PC-9 (cell line): Measurements from ENCODE around the gene DPYSL4. TPM values are rescaled to one million over a fixed set of nuclear protein-coding genes. Genes with fewer than 3 reads are reported as not detected.
"Not testable (repeated sequence)": the region's sequence is repeated elsewhere in the genome, so short reads cannot be mapped to it uniquely, and the experiment has no call there.

ENCODE experiments used
- BruUV-seq: library from RNA; stranded (reverse); fragments of 400-500 nt; replicated peaks from 2 replicates; lab custom pipeline; 2021; lab: Mats Ljungman, UMichigan
- CTCF ChIA-PET: fragments of 300-600 bp; sonication (Branson Sonifier 250); formaldehyde crosslinking; loops from one replicate; lab custom pipeline; 2022; ENCODE audit warnings: antibody characterized with exemption; lab: Charles Lee
- POLR2A ChIA-PET: fragments of 300-600 bp; sonication (Branson Sonifier 250); formaldehyde crosslinking; loops from one replicate; lab custom pipeline; 2022; ENCODE audit warnings: antibody characterized with exemption; ENCODE audit not compliant: unreplicated experiment; lab: Charles Lee
- DNase-seq, 2 experiments: peaks; one replicate each; pipeline versions ENCODE4 v3.0.0 to v3.0.0-alpha.2; 2015 to 2022; ENCODE audit warnings: mixed read lengths in 1 of 2
- H2AFZ ChIP-seq: fragments of 200-600 bp; sonication (generic); 2 replicates; pipeline ENCODE4 v1.8.1; 2017; ENCODE audit warnings: antibody characterized with exemption
- H3F3A ChIP-seq: fragments of 200-600 bp; sonication (generic); 2 replicates; pipeline ENCODE4 v1.8.1; 2017; ENCODE audit warnings: antibody characterized with exemption, mild to moderate bottlenecking, low read depth; ENCODE audit not compliant: insufficient read depth
- H3K27ac ChIP-seq: fragments of 200-600 bp; sonication (generic); 2 replicates; pipeline ENCODE4 v1.6.1; 2016; ENCODE audit warnings: mixed run types
- H3K27me3 ChIP-seq: fragments of 200-600 bp; sonication (generic); 2 replicates; pipeline ENCODE4 v1.6.1; 2016; ENCODE audit warnings: low read depth, mixed run types; ENCODE audit not compliant: insufficient read depth
- H3K36me3 ChIP-seq: fragments of 200-600 bp; sonication (generic); 2 replicates; pipeline ENCODE4 v1.6.1; 2016; ENCODE audit warnings: low read depth, mixed run types
- H3K4me1 ChIP-seq: fragments of 200-600 bp; sonication (generic); replicated peaks from 2 replicates; pipeline ENCODE4 v1.6.1; 2016; ENCODE audit warnings: mixed run types; ENCODE audit not compliant: insufficient read depth
- H3K4me2 ChIP-seq: fragments of 200-600 bp; sonication (generic); 2 replicates; pipeline ENCODE4 v1.6.1; 2017; ENCODE audit warnings: mixed run types
- H3K4me3 ChIP-seq: fragments of 200-600 bp; sonication (generic); 2 replicates; pipeline ENCODE4 v1.6.1; 2016; ENCODE audit warnings: mixed run types
- H3K79me2 ChIP-seq: fragments of 200-600 bp; sonication (generic); 2 replicates; pipeline ENCODE4 v1.6.1; 2017; ENCODE audit warnings: low read depth, mixed run types
- H3K9me2 ChIP-seq: fragments of 200-600 bp; sonication (generic); 2 replicates; pipeline ENCODE4 v1.8.1; 2017; ENCODE audit warnings: mild to moderate bottlenecking; ENCODE audit not compliant: insufficient read depth
- H3K9me3 ChIP-seq: fragments of 200-600 bp; sonication (generic); 2 replicates; pipeline ENCODE4 v1.8.1; 2016; ENCODE audit warnings: low read depth; ENCODE audit not compliant: insufficient read depth
- H4K20me1 ChIP-seq: fragments of 200-600 bp; sonication (generic); 2 replicates; pipeline ENCODE4 v1.8.1; 2017; ENCODE audit not compliant: insufficient read depth
- CTCF ChIP-seq: fragments of 200-600 bp; sonication (generic); conservative IDR thresholded peaks from 2 replicates; pipeline ENCODE4 v1.6.1; 2017; ENCODE audit warnings: mixed run types, antibody characterized with exemption, mild to moderate bottlenecking, moderate library complexity
- EZH2 ChIP-seq: fragments of 200-600 bp; sonication (generic); IDR thresholded peaks from 2 replicates; pipeline ENCODE4 v1.8.0; 2017; ENCODE audit warnings: antibody characterized with exemption, low read depth
- intact Hi-C: fragments of 100-400 bp; cut with micrococcal nuclease; formaldehyde crosslinking; loops from one replicate; pipeline ENCODE4 v1.10.0; 2022; ENCODE audit not compliant: unreplicated experiment
- total RNA-seq: library from RNA; stranded (reverse); gene quantifications from 2 replicates; pipeline ENCODE4 v1.2.3, GENCODE V29; 2021

The DPYSL4 gene
- total RNA-seq, 1 experiment from 2014 or later, result 4.8 TPM

- H2AFZ ChIP-seq, result no peak overlapping the region
- no peaks in the 10 kb centered on the region for H4K20me1 ChIP-seq
- no peak overlapping the region for H3K4me3 ChIP-seq
- no peaks in the 10 kb centered on the region for H3F3A ChIP-seq
- H3K79me2 ChIP-seq, result no peaks in the 10 kb centered on the region
- H3K27ac ChIP-seq, result no peak overlapping the region
- BruUV-seq, result no TSS peak
- no peaks in the 10 kb centered on the region for H3K4me1 ChIP-seq
- intact Hi-C loops, result no loop called here
- ChIA-PET POLR2A (no interaction called here), CTCF (no interaction called here)
- no peak for TF ChIP-seq EZH2
- no peak for TF ChIP-seq CTCF
- no peaks in the 10 kb centered on the region; the same call in 1 of the 2 replicates for H3K9me3 ChIP-seq
- no peaks in the 10 kb centered on the region for H3K36me3 ChIP-seq
- no peaks in the 10 kb centered on the region for H3K27me3 ChIP-seq
- DNase-seq, result no peak
- H3K4me2 ChIP-seq, result no peak overlapping the region
- H3K9me2 ChIP-seq, result no peaks in the 10 kb centered on the region
These were observed 26.1 kb downstream of the DPYSL4 start for GRCh38 chr10:132212816-132213215.

- DNase-seq, result no peak
- no peak overlapping the region for H3K4me3 ChIP-seq
- no peaks in the 10 kb centered on the region for H3K27me3 ChIP-seq
- POLR2A ChIA-PET, result no interaction called here
- H3K4me2 ChIP-seq, result no peak overlapping the region
- H3K9me2 ChIP-seq, result no peaks in the 10 kb centered on the region
- no peak overlapping the region for H3K27ac ChIP-seq
- H3K79me2 ChIP-seq, result no peaks in the 10 kb centered on the region
- no peaks in the 10 kb centered on the region for H3K36me3 ChIP-seq
- no peak overlapping the region for H2AFZ ChIP-seq
- CTCF ChIA-PET, result no interaction called here
- intact Hi-C loops, result no loop called here
- H3K9me3 ChIP-seq, result no peaks in the 10 kb centered on the region; the same call in 1 of the 2 replicates
- no peaks in the 10 kb centered on the region for H4K20me1 ChIP-seq
- H3F3A ChIP-seq, result no peaks in the 10 kb centered on the region
- no TSS peak for BruUV-seq
- H3K4me1 ChIP-seq, result no peaks in the 10 kb centered on the region
- TF ChIP-seq EZH2, result no peak
- no peak for TF ChIP-seq CTCF
These were observed 27.2 kb downstream of the DPYSL4 start for GRCh38 chr10:132213917-132214316.

- DNase-seq, H3K36me3 ChIP-seq, H3K27ac ChIP-seq, H3K4me3 ChIP-seq, H3K9me3 ChIP-seq, H4K20me1 ChIP-seq, H3K4me2 ChIP-seq, POLR2A ChIA-PET, CTCF ChIA-PET, H3K4me1 ChIP-seq, BruUV-seq, H3F3A ChIP-seq, H3K79me2 ChIP-seq, H2AFZ ChIP-seq, H3K9me2 ChIP-seq, H3K27me3 ChIP-seq, intact Hi-C loops: not testable (repeated sequence)
These were observed 29.7 kb downstream of the DPYSL4 start for GRCh38 chr10:132216441-132216840.

- ChIA-PET CTCF (no interaction called here), POLR2A (no interaction called here)
- no peak overlapping the region for H3K4me2 ChIP-seq
- H3F3A ChIP-seq, result no peaks in the 10 kb centered on the region
- H3K79me2 ChIP-seq, result no peaks in the 10 kb centered on the region
- H2AFZ ChIP-seq, result no peak overlapping the region
- no peaks in the 10 kb centered on the region for H4K20me1 ChIP-seq
- no peaks in the 10 kb centered on the region for H3K36me3 ChIP-seq
- no peaks in the 10 kb centered on the region for H3K4me1 ChIP-seq
- no peak for TF ChIP-seq CTCF
- TF ChIP-seq EZH2, result no peak
- H3K27ac ChIP-seq, result no peak overlapping the region
- no peaks in the 10 kb centered on the region for H3K27me3 ChIP-seq
- BruUV-seq, result no TSS peak
- H3K4me3 ChIP-seq, result no peak overlapping the region
- intact Hi-C loops, result no loop called here
- DNase-seq, result no peak
- H3K9me2 ChIP-seq, result no peaks in the 10 kb centered on the region
- no peaks in the 10 kb centered on the region; the same call in 1 of the 2 replicates for H3K9me3 ChIP-seq
These were observed 32.7 kb downstream of the DPYSL4 start for GRCh38 chr10:132219486-132219885.
